ENCODE results near the gene HOXD10.

The HOXD10 gene

GRCh38 chr2:176140513-176141317 lies 24.1 kb downstream of the HOXD10 start:
- ATAC-seq, result peak; percentile 81
- no peak for TF ChIP-seq ISL1 (CRISPR knock-in tag; IDR thresholded peaks at IDR 0.05)
- no peak for TF ChIP-seq OSR1 (CRISPR knock-in tag; IDR thresholded peaks at IDR 0.05)
- TF ChIP-seq, protein P1, sequence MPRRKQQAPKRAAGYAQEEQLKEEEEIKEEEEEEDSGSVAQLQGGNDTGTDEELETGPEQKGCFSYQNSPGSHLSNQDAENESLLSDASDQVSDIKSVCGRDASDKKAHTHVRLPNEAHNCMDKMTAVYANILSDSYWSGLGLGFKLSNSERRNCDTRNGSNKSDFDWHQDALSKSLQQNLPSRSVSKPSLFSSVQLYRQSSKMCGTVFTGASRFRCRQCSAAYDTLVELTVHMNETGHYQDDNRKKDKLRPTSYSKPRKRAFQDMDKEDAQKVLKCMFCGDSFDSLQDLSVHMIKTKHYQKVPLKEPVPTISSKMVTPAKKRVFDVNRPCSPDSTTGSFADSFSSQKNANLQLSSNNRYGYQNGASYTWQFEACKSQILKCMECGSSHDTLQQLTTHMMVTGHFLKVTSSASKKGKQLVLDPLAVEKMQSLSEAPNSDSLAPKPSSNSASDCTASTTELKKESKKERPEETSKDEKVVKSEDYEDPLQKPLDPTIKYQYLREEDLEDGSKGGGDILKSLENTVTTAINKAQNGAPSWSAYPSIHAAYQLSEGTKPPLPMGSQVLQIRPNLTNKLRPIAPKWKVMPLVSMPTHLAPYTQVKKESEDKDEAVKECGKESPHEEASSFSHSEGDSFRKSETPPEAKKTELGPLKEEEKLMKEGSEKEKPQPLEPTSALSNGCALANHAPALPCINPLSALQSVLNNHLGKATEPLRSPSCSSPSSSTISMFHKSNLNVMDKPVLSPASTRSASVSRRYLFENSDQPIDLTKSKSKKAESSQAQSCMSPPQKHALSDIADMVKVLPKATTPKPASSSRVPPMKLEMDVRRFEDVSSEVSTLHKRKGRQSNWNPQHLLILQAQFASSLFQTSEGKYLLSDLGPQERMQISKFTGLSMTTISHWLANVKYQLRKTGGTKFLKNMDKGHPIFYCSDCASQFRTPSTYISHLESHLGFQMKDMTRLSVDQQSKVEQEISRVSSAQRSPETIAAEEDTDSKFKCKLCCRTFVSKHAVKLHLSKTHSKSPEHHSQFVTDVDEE (CRISPR knock-in tag; IDR thresholded peaks at IDR 0.05), result no peak
- no peak for TF ChIP-seq TOX (CRISPR knock-in tag; IDR thresholded peaks at IDR 0.05; ENCODE audit: borderline replicate concordance)
- TF ChIP-seq ESRRG (CRISPR knock-in tag; IDR thresholded peaks at IDR 0.05), result no peak
- TF ChIP-seq ZNF565 (CRISPR knock-in tag; conservative IDR thresholded peaks at IDR 0.05; ENCODE audit: low read depth), result no peak
- no peak for TF ChIP-seq BACH2 (CRISPR knock-in tag; IDR thresholded peaks at IDR 0.05; ENCODE audit: borderline replicate concordance)
- no peak for TF ChIP-seq ZFP3 (CRISPR knock-in tag; IDR thresholded peaks at IDR 0.05)
- no peak for TF ChIP-seq POU6F1 (CRISPR knock-in tag; IDR thresholded peaks at IDR 0.05; ENCODE audit: borderline replicate concordance, low read depth)
- no peak for TF ChIP-seq ZC3H10 (CRISPR knock-in tag; IDR thresholded peaks at IDR 0.05)

DNA sequence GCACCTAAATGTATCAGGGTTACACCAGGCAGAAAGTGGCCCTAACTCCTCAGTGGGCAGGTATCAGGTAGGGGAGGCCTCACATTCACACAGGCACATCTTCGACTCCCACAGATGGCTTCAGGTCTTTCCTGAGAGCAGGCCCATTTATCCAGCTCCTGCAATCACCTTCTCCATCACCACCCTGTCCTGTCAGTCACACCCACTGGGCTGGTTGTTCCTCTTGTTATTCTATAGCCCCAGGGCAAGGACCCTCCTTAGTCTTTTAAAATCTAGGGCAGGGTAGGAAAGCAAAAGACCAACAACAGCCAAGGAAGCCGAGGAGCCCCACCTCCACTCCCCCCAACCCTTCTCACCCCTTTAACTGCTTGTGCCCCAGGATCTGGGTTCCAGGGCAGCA lies 25.7 kb downstream of the HOXD10 start:
- TF ChIP-seq ARNTL (CRISPR knock-in tag; IDR thresholded peaks at IDR 0.05; ENCODE audit: borderline replicate concordance, low read depth) (no peak), SNAI2 (CRISPR knock-in tag; IDR thresholded peaks at IDR 0.05) (no peak), POU6F1 (CRISPR knock-in tag; IDR thresholded peaks at IDR 0.05; ENCODE audit: borderline replicate concordance, low read depth) (no peak), TOX (CRISPR knock-in tag; IDR thresholded peaks at IDR 0.05; ENCODE audit: borderline replicate concordance) (no peak), ESRRG (CRISPR knock-in tag; IDR thresholded peaks at IDR 0.05) (no peak), GLIS3 (CRISPR knock-in tag; IDR thresholded peaks at IDR 0.05) (no peak), RARB (CRISPR knock-in tag; IDR thresholded peaks at IDR 0.05) (no peak), ZFP30 (CRISPR knock-in tag; IDR thresholded peaks at IDR 0.05) (no peak), PPARA (CRISPR knock-in tag; IDR thresholded peaks at IDR 0.05; ENCODE audit: borderline replicate concordance) (no peak), BACH2 (CRISPR knock-in tag; IDR thresholded peaks at IDR 0.05; ENCODE audit: borderline replicate concordance) (no peak), CREB5 (CRISPR knock-in tag; IDR thresholded peaks at IDR 0.05; ENCODE audit: low read depth) (no peak), OSR1 (CRISPR knock-in tag; IDR thresholded peaks at IDR 0.05) (no peak), ZC3H10 (CRISPR knock-in tag; IDR thresholded peaks at IDR 0.05) (no peak)
- TF ChIP-seq, protein P2, sequence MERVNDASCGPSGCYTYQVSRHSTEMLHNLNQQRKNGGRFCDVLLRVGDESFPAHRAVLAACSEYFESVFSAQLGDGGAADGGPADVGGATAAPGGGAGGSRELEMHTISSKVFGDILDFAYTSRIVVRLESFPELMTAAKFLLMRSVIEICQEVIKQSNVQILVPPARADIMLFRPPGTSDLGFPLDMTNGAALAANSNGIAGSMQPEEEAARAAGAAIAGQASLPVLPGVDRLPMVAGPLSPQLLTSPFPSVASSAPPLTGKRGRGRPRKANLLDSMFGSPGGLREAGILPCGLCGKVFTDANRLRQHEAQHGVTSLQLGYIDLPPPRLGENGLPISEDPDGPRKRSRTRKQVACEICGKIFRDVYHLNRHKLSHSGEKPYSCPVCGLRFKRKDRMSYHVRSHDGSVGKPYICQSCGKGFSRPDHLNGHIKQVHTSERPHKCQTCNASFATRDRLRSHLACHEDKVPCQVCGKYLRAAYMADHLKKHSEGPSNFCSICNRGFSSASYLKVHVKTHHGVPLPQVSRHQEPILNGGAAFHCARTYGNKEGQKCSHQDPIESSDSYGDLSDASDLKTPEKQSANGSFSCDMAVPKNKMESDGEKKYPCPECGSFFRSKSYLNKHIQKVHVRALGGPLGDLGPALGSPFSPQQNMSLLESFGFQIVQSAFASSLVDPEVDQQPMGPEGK (CRISPR knock-in tag; IDR thresholded peaks at IDR 0.05; ENCODE audit: borderline replicate concordance), result no peak
- ATAC-seq, result no peak
